ENCODE data around the gene CALHM3. TPM values are rescaled to one million over a fixed set of nuclear protein-coding genes. Genes with fewer than 3 reads are reported as not detected.

CALHM3 gene
- total RNA-seq, 1 donor from 2014 or later, result not detected

- Mint-ChIP-seq H3K36me3 (ENCODE audit: unreplicated experiment) (peaks cover 8% of the 10 kb centered on the region), H3K4me1 (ENCODE audit: low read depth, unreplicated experiment) (peaks cover 7% of the 10 kb centered on the region), H3K4me3 (ENCODE audit: unreplicated experiment) (no peak overlapping the region), H3K9me3 (ENCODE audit: unreplicated experiment) (peaks cover 6% of the 10 kb centered on the region), H3K27ac (ENCODE audit: unreplicated experiment) (no peak overlapping the region), H3K27me3 (ENCODE audit: unreplicated experiment) (peaks cover 2% of the 10 kb centered on the region)
- no peak for DNase-seq
- no peak for TF ChIP-seq CTCF (IDR thresholded peaks at IDR 0.05; ENCODE audit: partially characterized antibody, unreplicated experiment)
Observed at GRCh38 chr10:103445366-103445765, 33.7 kb downstream of the CALHM3 start.

GRCh38 chr10:103444478-103444877, 34.6 kb downstream of the CALHM3 start:
- H3K36me3 Mint-ChIP-seq (ENCODE audit: unreplicated experiment), result peaks cover 8% of the 10 kb centered on the region
- H3K4me3 Mint-ChIP-seq (ENCODE audit: unreplicated experiment), result no peak overlapping the region
- no peak for TF ChIP-seq CTCF (IDR thresholded peaks at IDR 0.05; ENCODE audit: partially characterized antibody, unreplicated experiment)
- peaks cover 2% of the 10 kb centered on the region for H3K27me3 Mint-ChIP-seq (ENCODE audit: unreplicated experiment)
- peaks cover 7% of the 10 kb centered on the region for H3K4me1 Mint-ChIP-seq (ENCODE audit: low read depth, unreplicated experiment)
- H3K9me3 Mint-ChIP-seq (ENCODE audit: unreplicated experiment), result peaks cover 7% of the 10 kb centered on the region
- DNase-seq, result no peak
- no peak overlapping the region for H3K27ac Mint-ChIP-seq (ENCODE audit: unreplicated experiment)

- Mint-ChIP-seq H3K9me3 (ENCODE audit: unreplicated experiment) (peaks cover 4% of the 10 kb centered on the region), H3K36me3 (ENCODE audit: unreplicated experiment) (peaks cover 5% of the 10 kb centered on the region), H3K4me1 (ENCODE audit: low read depth, unreplicated experiment) (peaks cover 6% of the 10 kb centered on the region), H3K27ac (ENCODE audit: unreplicated experiment) (no peak overlapping the region), H3K27me3 (ENCODE audit: unreplicated experiment) (peaks cover 2% of the 10 kb centered on the region), H3K4me3 (ENCODE audit: unreplicated experiment) (no peak overlapping the region)
- TF ChIP-seq CTCF (IDR thresholded peaks at IDR 0.05; ENCODE audit: partially characterized antibody, unreplicated experiment), result no peak
- DNase-seq, result no peak
Observed at GRCh38 chr10:103443475-103444185, 35.4 kb downstream of the CALHM3 start.

- no peaks in the 10 kb centered on the region for H3K4me1 Mint-ChIP-seq (ENCODE audit: low read depth, unreplicated experiment)
- TF ChIP-seq CTCF (IDR thresholded peaks at IDR 0.05; ENCODE audit: partially characterized antibody, unreplicated experiment), result no peak
- H3K9me3 Mint-ChIP-seq (ENCODE audit: unreplicated experiment), result peaks cover 2% of the 10 kb centered on the region
- no peak for DNase-seq
- H3K27me3 Mint-ChIP-seq (ENCODE audit: unreplicated experiment), result no peaks in the 10 kb centered on the region
- no peak overlapping the region for H3K27ac Mint-ChIP-seq (ENCODE audit: unreplicated experiment)
- no peak overlapping the region for H3K4me3 Mint-ChIP-seq (ENCODE audit: unreplicated experiment)
- no peaks in the 10 kb centered on the region for H3K36me3 Mint-ChIP-seq (ENCODE audit: unreplicated experiment)
Observed at GRCh38 chr10:103442031-103442461, 37.0 kb downstream of the CALHM3 start.

GRCh38 chr10:103441611-103442010, 37.4 kb downstream of the CALHM3 start:
- no peak overlapping the region for H3K27ac Mint-ChIP-seq (ENCODE audit: unreplicated experiment)
- peaks cover 2% of the 10 kb centered on the region for H3K9me3 Mint-ChIP-seq (ENCODE audit: unreplicated experiment)
- H3K27me3 Mint-ChIP-seq (ENCODE audit: unreplicated experiment), result no peaks in the 10 kb centered on the region
- H3K4me1 Mint-ChIP-seq (ENCODE audit: low read depth, unreplicated experiment), result no peaks in the 10 kb centered on the region
- H3K36me3 Mint-ChIP-seq (ENCODE audit: unreplicated experiment), result no peaks in the 10 kb centered on the region
- no peak for TF ChIP-seq CTCF (IDR thresholded peaks at IDR 0.05; ENCODE audit: partially characterized antibody, unreplicated experiment)
- no peak overlapping the region for H3K4me3 Mint-ChIP-seq (ENCODE audit: unreplicated experiment)
- no peak for DNase-seq
